Measurements from ENCODE around the gene ARHGAP45.

The ARHGAP45 gene

DNA sequence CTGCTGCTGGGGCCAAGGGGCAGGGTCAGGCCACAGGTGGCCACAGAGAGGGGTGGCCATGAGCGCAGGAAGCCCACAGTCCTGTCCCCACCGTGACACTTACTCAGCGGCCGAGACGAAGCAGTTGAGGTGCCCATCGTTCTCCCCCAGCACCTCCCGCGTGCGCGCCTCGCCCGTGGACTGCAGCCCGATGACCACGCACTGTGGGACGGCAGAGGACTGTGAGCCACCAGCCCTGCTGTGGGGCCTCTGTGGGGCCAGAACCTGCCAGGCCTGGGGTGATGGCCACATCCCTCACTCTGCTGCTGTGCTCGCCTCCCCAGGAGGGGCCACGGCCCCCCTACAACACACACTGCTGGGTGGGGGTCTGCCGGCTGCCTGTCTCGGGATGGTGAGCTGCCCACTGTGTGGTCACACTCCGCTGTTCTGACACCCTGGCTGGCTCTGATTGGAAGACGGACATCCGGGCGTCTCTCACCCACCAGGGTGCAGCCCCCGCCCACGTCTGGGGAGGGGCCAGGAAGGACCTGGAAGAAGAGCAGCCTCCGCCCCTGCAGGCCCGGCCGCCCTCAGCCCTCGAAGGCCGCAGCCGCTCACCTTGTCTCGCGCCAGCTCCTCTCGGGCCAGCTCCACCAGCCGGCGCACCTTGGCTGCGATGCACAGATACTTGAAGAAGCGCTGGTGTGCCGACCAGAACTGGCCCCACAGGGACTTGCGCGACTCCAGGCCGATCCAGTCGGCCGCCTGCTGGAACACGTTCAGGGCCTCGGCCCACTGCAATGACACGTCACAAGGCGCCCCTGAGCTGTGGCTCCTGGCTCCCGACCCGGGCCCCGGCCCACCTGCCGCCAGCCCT is 50.0 kb downstream of the ARHGAP45 start:
- H3K27ac ChIP-seq (ENCODE audit: low read length), result no peak overlapping the region
- H3K27me3 ChIP-seq (ENCODE audit: control insufficient read depth in 1 of 2, insufficient read depth in 2 of 2, low read length in 2 of 2), result no peaks in the 10 kb centered on the region
- H3K4me3 ChIP-seq (ENCODE audit: low read length in 2 of 2), result no peak overlapping the region
- H3K9ac ChIP-seq (ENCODE audit: low read length in 2 of 2), result no peak overlapping the region
- no peaks in the 10 kb centered on the region for H3K9me3 ChIP-seq (ENCODE audit: control insufficient read depth in 2 of 2, low read length in 2 of 2)
- peaks cover 22 to 36% of the 10 kb centered on the region in 2 donors for H3K36me3 ChIP-seq (ENCODE audit: control insufficient read depth in 2 of 2, insufficient read depth in 2 of 2, low read length in 2 of 2)
- peaks cover 19% of the 10 kb centered on the region for H3K4me1 ChIP-seq (ENCODE audit: control insufficient read depth, insufficient read depth, low read length)

DNA sequence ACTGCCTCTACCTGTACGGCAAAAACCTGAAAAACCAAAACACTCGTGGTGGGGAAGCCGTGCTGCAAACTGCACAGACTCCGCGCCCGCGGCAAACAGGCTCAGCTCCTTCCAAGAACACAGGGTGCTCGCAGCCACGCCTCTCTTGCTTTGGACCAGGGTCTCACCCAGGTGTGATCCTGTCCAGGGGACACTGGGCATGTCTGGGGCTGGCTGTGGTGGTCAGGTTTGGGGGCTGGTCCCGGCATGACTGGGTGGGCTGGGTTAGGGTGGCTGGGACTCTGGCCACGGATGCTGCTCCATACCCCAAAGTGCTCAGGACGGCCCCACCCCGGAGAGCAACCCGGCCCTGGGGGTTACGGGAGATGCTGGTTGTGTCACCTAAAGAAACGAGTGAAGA is 50.7 kb downstream of the ARHGAP45 start:
- H3K4me1 ChIP-seq (ENCODE audit: control insufficient read depth, insufficient read depth, low read length), result peaks cover 15% of the 10 kb centered on the region
- H3K9me3 ChIP-seq (ENCODE audit: control insufficient read depth in 2 of 2, low read length in 2 of 2), result no peaks in the 10 kb centered on the region
- H3K9ac ChIP-seq (ENCODE audit: low read length in 2 of 2), result no peak overlapping the region
- peaks cover 24 to 37% of the 10 kb centered on the region in 2 donors for H3K36me3 ChIP-seq (ENCODE audit: control insufficient read depth in 2 of 2, insufficient read depth in 2 of 2, low read length in 2 of 2)
- no peaks in the 10 kb centered on the region for H3K27me3 ChIP-seq (ENCODE audit: control insufficient read depth in 1 of 2, insufficient read depth in 2 of 2, low read length in 2 of 2)
- H3K4me3 ChIP-seq (ENCODE audit: low read length in 2 of 2), result no peak overlapping the region
- no peak overlapping the region for H3K27ac ChIP-seq (ENCODE audit: low read length)

DNA sequence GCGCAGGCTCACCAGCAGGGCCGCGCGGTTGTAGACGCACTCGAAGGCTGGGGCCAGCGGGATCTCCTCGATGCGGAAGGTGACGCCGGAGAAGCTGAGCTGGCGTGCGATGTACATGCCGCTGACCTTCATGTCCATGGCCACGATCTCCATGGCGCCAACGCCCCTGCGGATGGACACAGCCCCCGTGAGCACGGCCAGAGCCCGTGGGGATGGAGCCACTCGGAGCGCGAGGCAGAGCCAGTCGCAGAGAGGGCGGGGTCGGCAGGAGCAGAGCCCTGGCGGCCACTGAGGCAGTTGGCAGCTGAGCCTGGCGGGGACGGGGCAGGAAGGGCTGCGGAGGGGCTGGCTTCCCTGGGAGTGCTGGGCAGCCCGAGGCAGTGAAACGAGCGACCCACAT is 52.0 kb downstream of the ARHGAP45 start:
- Histone ChIP-seq H3K4me3 (ENCODE audit: low read length in 2 of 2) (no peak overlapping the region), H3K4me1 (ENCODE audit: control insufficient read depth, insufficient read depth, low read length) (peaks cover 7% of the 10 kb centered on the region), H3K27me3 (ENCODE audit: control insufficient read depth in 1 of 2, insufficient read depth in 2 of 2, low read length in 2 of 2) (no peaks in the 10 kb centered on the region), H3K27ac (ENCODE audit: low read length) (no peak overlapping the region), H3K9me3 (ENCODE audit: control insufficient read depth in 2 of 2, low read length in 2 of 2) (no peaks in the 10 kb centered on the region), H3K36me3 (ENCODE audit: control insufficient read depth in 2 of 2, insufficient read depth in 2 of 2, low read length in 2 of 2) (peaks cover 28 to 40% of the 10 kb centered on the region in 2 donors), H3K9ac (ENCODE audit: low read length in 2 of 2) (no peak overlapping the region)

DNA sequence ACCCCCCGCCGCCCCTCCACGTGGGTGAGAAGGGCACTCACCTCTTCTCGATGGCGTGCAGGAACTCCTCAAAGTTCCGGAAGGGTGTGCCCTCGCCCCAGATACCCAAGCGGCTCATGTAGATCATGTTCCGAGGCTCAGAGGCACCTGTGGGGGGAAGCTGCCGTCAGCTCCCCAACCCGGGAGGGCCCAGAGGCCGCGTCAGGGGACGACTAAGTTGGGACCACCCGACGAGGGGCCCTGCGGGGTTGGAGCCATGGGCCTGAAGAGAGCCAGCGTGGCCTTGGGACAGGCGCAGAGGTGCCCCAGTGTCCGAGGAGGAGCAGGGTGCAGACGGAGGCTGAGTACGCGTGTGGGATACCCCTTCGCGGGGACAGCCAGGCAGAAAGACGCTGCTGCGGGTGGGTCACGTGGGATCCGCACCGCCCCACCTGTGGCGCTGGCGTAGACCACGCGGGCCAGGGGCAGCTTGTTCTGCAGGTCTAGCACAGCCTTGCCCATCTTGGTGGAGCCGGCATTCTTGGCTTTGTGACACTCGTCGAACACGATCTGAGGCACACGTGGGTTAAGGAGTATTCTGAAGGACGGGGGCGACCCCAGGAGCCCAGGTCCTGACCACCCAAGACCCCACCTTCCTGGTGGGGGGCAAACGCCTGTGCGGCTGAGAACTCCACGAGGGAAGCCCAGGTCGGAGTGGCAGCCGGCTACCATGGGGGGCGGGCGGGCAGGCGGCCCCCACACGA is 52.7 kb downstream of the ARHGAP45 start:
- Histone ChIP-seq H3K27ac (ENCODE audit: low read length) (no peak overlapping the region), H3K27me3 (ENCODE audit: control insufficient read depth in 1 of 2, insufficient read depth in 2 of 2, low read length in 2 of 2) (no peaks in the 10 kb centered on the region), H3K9ac (ENCODE audit: low read length in 2 of 2) (no peak overlapping the region), H3K36me3 (ENCODE audit: control insufficient read depth in 2 of 2, insufficient read depth in 2 of 2, low read length in 2 of 2) (peaks cover 26 to 40% of the 10 kb centered on the region in 2 donors), H3K4me1 (ENCODE audit: control insufficient read depth, insufficient read depth, low read length) (peaks cover 5% of the 10 kb centered on the region), H3K9me3 (ENCODE audit: control insufficient read depth in 2 of 2, low read length in 2 of 2) (no peaks in the 10 kb centered on the region), H3K4me3 (ENCODE audit: low read length in 2 of 2) (no peak overlapping the region)

DNA sequence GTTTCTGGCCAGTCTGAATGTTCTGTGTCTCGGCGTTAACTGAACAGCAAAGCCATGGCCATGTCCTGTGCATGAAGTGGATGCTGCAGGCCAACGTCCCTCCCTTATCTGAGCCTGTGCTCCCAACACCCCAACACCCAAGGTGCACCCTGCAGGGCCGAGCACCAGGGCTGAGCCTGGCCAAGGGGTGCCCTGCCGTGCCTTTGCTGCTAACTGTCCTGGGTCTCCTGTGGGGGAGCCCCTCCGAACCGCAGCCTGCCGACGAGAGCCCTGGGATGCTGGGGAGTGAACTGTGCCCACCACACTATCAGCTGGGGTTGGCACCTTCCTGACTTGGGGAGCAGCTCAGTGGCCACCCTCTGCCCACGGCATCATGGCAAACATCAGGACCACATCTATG is 54.4 kb downstream of the ARHGAP45 start:
- Histone ChIP-seq H3K36me3 (ENCODE audit: control insufficient read depth in 2 of 2, insufficient read depth in 2 of 2, low read length in 2 of 2) (peaks cover 26 to 43% of the 10 kb centered on the region in 2 donors), H3K9me3 (ENCODE audit: control insufficient read depth in 2 of 2, low read length in 2 of 2) (no peaks in the 10 kb centered on the region), H3K4me3 (ENCODE audit: low read length in 2 of 2) (no peak overlapping the region), H3K27ac (ENCODE audit: low read length) (no peak overlapping the region), H3K27me3 (ENCODE audit: control insufficient read depth in 1 of 2, insufficient read depth in 2 of 2, low read length in 2 of 2) (no peaks in the 10 kb centered on the region), H3K9ac (ENCODE audit: low read length in 2 of 2) (no peak overlapping the region), H3K4me1 (ENCODE audit: control insufficient read depth, insufficient read depth, low read length) (peaks cover 5% of the 10 kb centered on the region)

DNA sequence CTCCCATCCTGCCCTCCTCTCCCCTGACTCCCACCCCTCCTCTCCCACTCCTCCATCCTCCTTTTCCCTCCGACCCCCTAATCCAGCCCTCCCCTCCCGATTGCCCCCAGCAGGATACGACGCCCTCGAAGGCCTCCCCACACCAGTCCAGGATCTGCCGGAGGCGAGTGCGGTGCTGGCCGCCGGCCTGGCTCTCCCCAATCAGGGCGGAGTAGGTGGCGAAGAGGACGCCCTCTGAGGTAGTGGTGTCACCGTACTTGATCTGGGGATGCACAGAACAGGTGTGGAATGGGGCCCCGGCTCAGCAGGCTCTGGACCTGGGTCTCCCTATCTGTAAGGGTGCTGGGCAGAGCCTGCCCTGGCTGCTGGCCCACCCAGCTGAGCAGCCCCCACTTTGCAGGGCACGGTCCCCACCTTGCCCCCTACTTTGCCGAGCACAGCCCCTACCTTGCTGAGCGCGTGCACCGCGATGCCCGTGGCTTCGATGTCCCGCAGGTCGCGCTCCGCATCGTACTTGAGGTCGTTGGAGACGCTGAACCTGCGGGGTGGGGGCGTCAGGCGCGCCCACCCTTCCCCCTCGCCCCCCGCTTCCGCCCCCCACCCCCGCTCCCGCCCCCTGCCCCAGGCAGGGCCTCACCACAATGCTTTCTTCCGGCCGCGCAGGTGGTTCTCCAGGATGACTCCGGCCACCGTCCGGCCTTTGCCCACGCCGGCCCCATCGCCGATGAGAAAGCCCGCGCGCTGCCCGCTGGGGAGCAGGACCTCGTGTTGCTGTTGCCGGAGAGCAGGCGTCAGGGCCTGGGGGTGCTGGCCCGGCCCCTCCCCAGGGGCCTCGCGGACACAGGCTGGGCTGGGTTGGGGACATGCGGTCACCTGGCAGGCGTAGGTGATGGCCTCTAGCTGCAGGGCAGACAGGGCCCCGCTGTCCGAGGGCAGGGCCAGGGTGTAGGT is 55.3 kb downstream of the ARHGAP45 start:
- H3K9me3 ChIP-seq (ENCODE audit: control insufficient read depth in 2 of 2, low read length in 2 of 2), result no peaks in the 10 kb centered on the region
- H3K9ac ChIP-seq (ENCODE audit: low read length in 2 of 2), result no peak overlapping the region
- no peak overlapping the region for H3K27ac ChIP-seq (ENCODE audit: low read length)
- H3K4me1 ChIP-seq (ENCODE audit: control insufficient read depth, insufficient read depth, low read length), result peaks cover 5% of the 10 kb centered on the region
- peaks cover 24 to 41% of the 10 kb centered on the region in 2 donors for H3K36me3 ChIP-seq (ENCODE audit: control insufficient read depth in 2 of 2, insufficient read depth in 2 of 2, low read length in 2 of 2)
- no peak overlapping the region for H3K4me3 ChIP-seq (ENCODE audit: low read length in 2 of 2)
- no peaks in the 10 kb centered on the region for H3K27me3 ChIP-seq (ENCODE audit: control insufficient read depth in 1 of 2, insufficient read depth in 2 of 2, low read length in 2 of 2)

DNA sequence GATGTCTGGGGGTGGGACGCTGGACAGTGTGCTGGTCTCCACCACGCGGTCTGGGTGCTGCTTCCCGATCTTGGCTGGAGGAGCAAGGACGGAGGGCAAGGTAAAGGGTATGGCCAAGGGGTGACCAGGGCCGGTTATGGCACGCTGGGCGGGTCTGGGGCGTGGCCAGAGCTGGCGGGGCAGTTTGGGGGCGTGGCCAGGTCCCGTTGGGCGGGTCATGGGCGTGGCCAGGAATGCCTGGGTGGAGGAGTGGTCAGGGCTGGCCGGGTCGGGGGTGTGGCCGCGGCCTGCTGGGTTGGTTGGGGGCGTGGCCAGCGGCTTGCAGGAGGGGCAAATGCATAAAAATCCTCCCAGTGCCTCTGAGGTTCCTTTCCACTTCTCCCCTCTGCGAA is 56.0 kb downstream of the ARHGAP45 start:
- H3K27ac ChIP-seq (ENCODE audit: low read length), result no peak overlapping the region
- H3K27me3 ChIP-seq (ENCODE audit: control insufficient read depth in 1 of 2, insufficient read depth in 2 of 2, low read length in 2 of 2), result no peaks in the 10 kb centered on the region
- H3K9me3 ChIP-seq (ENCODE audit: control insufficient read depth in 2 of 2, low read length in 2 of 2), result no peaks in the 10 kb centered on the region
- no peak overlapping the region for H3K4me3 ChIP-seq (ENCODE audit: low read length in 2 of 2)
- H3K36me3 ChIP-seq (ENCODE audit: control insufficient read depth in 2 of 2, insufficient read depth in 2 of 2, low read length in 2 of 2), result peaks cover 23 to 42% of the 10 kb centered on the region in 2 donors
- H3K4me1 ChIP-seq (ENCODE audit: control insufficient read depth, insufficient read depth, low read length), result peaks cover 5% of the 10 kb centered on the region
- H3K9ac ChIP-seq (ENCODE audit: low read length in 2 of 2), result no peak overlapping the region

DNA sequence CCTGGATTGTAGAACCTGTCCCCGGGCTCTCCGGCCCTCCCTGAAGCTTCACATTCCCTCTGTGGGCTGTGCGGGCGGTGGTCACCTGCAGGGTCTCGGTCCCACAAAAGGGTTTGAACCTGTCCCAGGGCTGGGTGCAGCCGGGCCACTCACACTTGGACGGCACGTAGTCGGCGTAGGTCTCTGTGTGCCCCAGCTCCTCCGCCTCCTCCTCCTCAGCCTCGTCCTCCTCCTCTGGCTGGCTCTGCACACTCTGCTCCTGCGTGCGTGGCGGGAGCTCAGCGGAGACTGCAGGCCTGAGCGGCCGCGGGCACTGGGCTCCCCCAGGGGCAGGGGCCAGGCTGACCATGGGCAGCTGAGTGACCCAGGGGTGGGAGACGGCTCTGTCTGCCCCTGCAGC is 56.4 kb downstream of the ARHGAP45 start:
- Histone ChIP-seq H3K4me1 (ENCODE audit: control insufficient read depth, insufficient read depth, low read length) (peaks cover 5% of the 10 kb centered on the region), H3K27me3 (ENCODE audit: control insufficient read depth in 1 of 2, insufficient read depth in 2 of 2, low read length in 2 of 2) (no peaks in the 10 kb centered on the region), H3K4me3 (ENCODE audit: low read length in 2 of 2) (no peak overlapping the region), H3K36me3 (ENCODE audit: control insufficient read depth in 2 of 2, insufficient read depth in 2 of 2, low read length in 2 of 2) (peaks cover 20 to 40% of the 10 kb centered on the region in 2 donors), H3K9ac (ENCODE audit: low read length in 2 of 2) (no peak overlapping the region), H3K9me3 (ENCODE audit: control insufficient read depth in 2 of 2, low read length in 2 of 2) (no peaks in the 10 kb centered on the region), H3K27ac (ENCODE audit: low read length) (no peak overlapping the region)

DNA sequence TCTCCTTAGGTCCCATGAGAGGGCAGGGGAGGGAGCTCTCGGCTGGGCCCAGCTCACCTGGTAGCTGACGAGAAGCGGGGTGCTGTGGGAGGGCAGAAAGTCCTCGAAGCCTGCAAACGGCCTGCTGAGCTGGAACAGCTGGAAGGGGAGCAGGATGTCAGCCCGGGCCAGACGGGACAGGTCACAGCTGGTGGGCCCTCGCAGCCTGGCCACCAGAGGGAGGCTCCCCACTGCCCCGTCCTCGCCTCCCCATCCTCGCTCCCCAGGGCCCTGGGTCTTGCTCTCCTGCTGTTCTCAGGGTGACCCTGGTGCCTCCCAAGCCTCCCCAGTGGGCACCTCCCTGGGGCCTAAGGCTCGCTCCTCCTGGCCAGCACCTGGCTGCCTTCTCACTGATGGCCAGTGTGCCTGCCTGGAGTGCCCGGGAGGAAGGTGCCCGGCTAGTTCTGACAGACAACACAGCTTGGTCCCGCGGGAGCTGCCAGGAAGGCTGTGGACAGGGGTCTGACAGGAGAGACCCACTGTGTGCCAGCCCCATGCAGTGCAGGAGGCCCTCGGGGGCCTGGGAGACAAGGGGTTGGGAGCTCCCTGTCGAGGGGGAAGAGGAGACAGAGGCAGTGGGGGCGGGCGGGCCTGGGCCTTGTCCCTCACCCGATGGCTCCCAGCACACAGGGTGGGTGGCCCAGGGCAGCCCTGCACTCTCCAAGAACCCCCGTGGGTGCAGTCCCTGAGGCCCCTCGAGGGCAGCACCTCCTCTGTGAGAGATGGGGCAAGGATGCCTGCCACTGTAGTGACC is 57.1 kb downstream of the ARHGAP45 start:
- Histone ChIP-seq H3K4me3 (ENCODE audit: low read length in 2 of 2) (no peak overlapping the region), H3K36me3 (ENCODE audit: control insufficient read depth in 2 of 2, insufficient read depth in 2 of 2, low read length in 2 of 2) (peaks cover 17 to 37% of the 10 kb centered on the region in 2 donors), H3K4me1 (ENCODE audit: control insufficient read depth, insufficient read depth, low read length) (peaks cover 5% of the 10 kb centered on the region), H3K27me3 (ENCODE audit: control insufficient read depth in 1 of 2, insufficient read depth in 2 of 2, low read length in 2 of 2) (no peaks in the 10 kb centered on the region), H3K9ac (ENCODE audit: low read length in 2 of 2) (no peak overlapping the region), H3K9me3 (ENCODE audit: control insufficient read depth in 2 of 2, low read length in 2 of 2) (no peaks in the 10 kb centered on the region), H3K27ac (ENCODE audit: low read length) (no peak overlapping the region)
